ENCODE results near the gene HTR2C. TPM values are rescaled to one million over a fixed set of nuclear protein-coding genes. Genes with fewer than 3 reads are reported as not detected.
"Not testable (repeated sequence)": the region's sequence is repeated elsewhere in the genome, so short reads cannot be mapped to it uniquely, and the experiment has no call there.

Gene HTR2C
- total RNA-seq, 1 experiment from 2014 or later = not detected

- no peak for DNase-seq (ENCODE audit: low read depth, low spot score)
- in situ Hi-C loops (cut with HindIII; ENCODE audit: low pct_unique_long_range_greater_than_20kb, low sequenced_read_pairs) = no loop called here
Observed at GRCh38 chrX:114906984-114907510, 323.2 kb downstream of the HTR2C start.

- in situ Hi-C loops (cut with HindIII; ENCODE audit: low pct_unique_long_range_greater_than_20kb, low sequenced_read_pairs) = no loop called here
- DNase-seq (ENCODE audit: low read depth, low spot score) = no peak
Observed at GRCh38 chrX:114924423-114924822, 340.5 kb downstream of the HTR2C start.

- DNase-seq (ENCODE audit: low read depth, low spot score) = no peak
Observed at GRCh38 chrX:114924856-114925255, 341.0 kb downstream of the HTR2C start.

GRCh38 chrX:114930227-114930626, 346.3 kb downstream of the HTR2C start:
- in situ Hi-C loops (cut with HindIII; ENCODE audit: low pct_unique_long_range_greater_than_20kb, low sequenced_read_pairs) = no loop called here
- peak; percentile 34 for DNase-seq (ENCODE audit: low read depth, low spot score)

More at GRCh38 chrX:114924856-114925255, 341.0 kb downstream of the HTR2C start:
- in situ Hi-C loops (cut with HindIII; ENCODE audit: low pct_unique_long_range_greater_than_20kb, low sequenced_read_pairs) = no loop called here

GRCh38 chrX:114932550-114932949, 348.7 kb downstream of the HTR2C start:
- in situ Hi-C loops (cut with HindIII; ENCODE audit: low pct_unique_long_range_greater_than_20kb, low sequenced_read_pairs) = no loop called here
- no peak for DNase-seq (ENCODE audit: low read depth, low spot score)

GRCh38 chrX:114933291-114933690, 349.4 kb downstream of the HTR2C start:
- DNase-seq (ENCODE audit: low read depth, low spot score); in situ Hi-C loops (cut with HindIII; ENCODE audit: low pct_unique_long_range_greater_than_20kb, low sequenced_read_pairs): not testable (repeated sequence)

GRCh38 chrX:114937090-114937489, 353.2 kb downstream of the HTR2C start:
- in situ Hi-C loops (cut with HindIII; ENCODE audit: low pct_unique_long_range_greater_than_20kb, low sequenced_read_pairs); DNase-seq (ENCODE audit: low read depth, low spot score): not testable (repeated sequence)

- in situ Hi-C loops (cut with HindIII; ENCODE audit: low pct_unique_long_range_greater_than_20kb, low sequenced_read_pairs) = no loop called here
Observed at GRCh38 chrX:114952696-114953095, 368.8 kb downstream of the HTR2C start.

More at GRCh38 chrX:114952696-114953095, 368.8 kb downstream of the HTR2C start:
- no peak for DNase-seq (ENCODE audit: low read depth, low spot score)

Small RNA genes lying within 50 kb of the gene (small RNA-seq; reads per million reads assigned to genes)
- gene AL355812.1 = 0 reads per million in 2 experiments
- gene MIR1264 = 0 reads per million in 2 experiments
- 0 to 0.14 reads per million in 2 experiments for gene MIR1298
- gene MIR1911 = 0 reads per million in 2 experiments
- gene MIR1912 = 0 reads per million in 2 experiments
- 0 reads per million in 2 experiments for gene MIR448
- gene MIR764 = 0 reads per million in 2 experiments
- 0 reads per million in 2 experiments for gene SNORA35

All from SK-MEL-5 (cell line).